HepG2 (cell line): Measurements from ENCODE around the gene MYL11. TPM values are rescaled to one million over a fixed set of nuclear protein-coding genes. Genes with fewer than 3 reads are reported as not detected.

Experiments used
- ATAC-seq: fragments of 200-7000 bp; cut with Tn5 transposase; 3 replicates; pipeline ENCODE4 v1.9.1; 2020; ENCODE audit warnings: mild to moderate bottlenecking, moderate library complexity
- BruUV-seq: library from RNA; stranded (reverse); fragments of 400-500 nt; replicated peaks from 2 replicates; lab custom pipeline; 2021; lab: Mats Ljungman, UMichigan
- CTCF ChIA-PET: fragments of 300-600 bp; formaldehyde crosslinking; extraction: SDS; loops from one replicate; lab custom pipeline; 2021; ENCODE audit warnings: low total read pairs, inconsistent platforms, low intra/inter-chr PET ratio; lab: Yijun Ruan, JAX
- POLR2A ChIA-PET: fragments of 350-600 bp; sonication (Branson Sonifier 250); formaldehyde crosslinking; loops from one replicate; lab custom pipeline; 2020; ENCODE audit warnings: antibody characterized with exemption, inconsistent platforms; lab: Yijun Ruan, JAX
- DNase-seq: peaks from one replicate; pipeline ENCODE4 v3.0.0-alpha.2; 2015; ENCODE audit warnings: low spot score
- FAIRE-seq: peaks from 3 replicates; lab custom pipeline; 2011; peaks lifted over from hg19 to GRCh38; lab: Jason Lieb, UNC
- H2AFZ ChIP-seq: one replicate; pipeline ENCODE4 v1.6.1; 2011; ENCODE audit warnings: low read length, inconsistent platforms
- H3K27ac ChIP-seq: fragments of 300-600 bp; 3 replicates; pipeline ENCODE4 v1.8.0; 2011; ENCODE audit warnings: mixed run types, mild to moderate bottlenecking, mixed read lengths, low read length, inconsistent platforms; ENCODE audit not compliant: insufficient read depth; ENCODE audit errors: extremely low read length
- H3K27me3 ChIP-seq, 2 experiments: fragments of 200-600 bp in 1 of 2; 2 replicates in 1 of 2; 3 replicates in 1 of 2; pipeline versions ENCODE4 v1.6.0 to v1.8.0; 2011; ENCODE audit warnings: low read length in 2 of 2, mild to moderate bottlenecking in 2 of 2, moderate library complexity in 2 of 2, inconsistent platforms in 1 of 2; ENCODE audit not compliant: insufficient read depth in 2 of 2, control insufficient read depth in 1 of 2
- H3K36me3 ChIP-seq, 2 experiments: fragments of 200-600 bp in 1 of 2; replicated peaks in 1 of 2; 2 replicates in 1 of 2; 3 replicates in 1 of 2; pipeline versions ENCODE4 v1.5.1 to v1.8.0; 2011; ENCODE audit warnings: low read length in 2 of 2, inconsistent platforms in 1 of 2; ENCODE audit not compliant: insufficient read depth in 2 of 2, control insufficient read depth in 1 of 2
- H3K4me1 ChIP-seq: 2 replicates; pipeline ENCODE4 v1.5.1; 2012; ENCODE audit warnings: low read length, inconsistent platforms; ENCODE audit not compliant: insufficient read depth
- H3K4me2 ChIP-seq: 2 replicates; pipeline ENCODE4 v1.6.0; 2011; ENCODE audit warnings: low read depth, low read length, inconsistent platforms
- H3K4me3 ChIP-seq, 3 experiments: fragments of 200-600 bp in 1 of 3; sonication (generic), shearing (Covaris generic) in 1 of 3; replicated peaks in 1 of 3; 2 replicates each; pipeline ENCODE4 v1.5.1; 2011 to 2016; ENCODE audit warnings: low read length in 3 of 3, inconsistent platforms in 2 of 3, low read depth in 2 of 3, mild to moderate bottlenecking in 2 of 3, control low read depth in 1 of 3, mixed read lengths in 1 of 3; ENCODE audit not compliant: insufficient read depth in 1 of 3
- H3K79me2 ChIP-seq: one replicate; pipeline ENCODE4 v1.6.1; 2011; ENCODE audit warnings: low read length, inconsistent platforms; ENCODE audit not compliant: insufficient read depth
- H3K9ac ChIP-seq: 2 replicates; pipeline ENCODE4 v1.6.0; 2011; ENCODE audit warnings: mild to moderate bottlenecking, low read depth, low read length, inconsistent platforms; ENCODE audit not compliant: insufficient read depth
- H3K9me3 ChIP-seq: 2 replicates; pipeline ENCODE4 v1.5.1; 2012; ENCODE audit warnings: mild to moderate bottlenecking, low read length
- H4K20me1 ChIP-seq: 2 replicates; pipeline ENCODE4 v1.6.0; 2011; ENCODE audit warnings: inconsistent platforms, mild to moderate bottlenecking, low read length, moderate library complexity; ENCODE audit not compliant: insufficient read depth
- CCAR2 ChIP-seq: fragments of 200-400 bp; formaldehyde crosslinking; optimal IDR thresholded peaks from 2 replicates; pipeline ENCODE3; 2018; ENCODE audit warnings: low read depth, mild to moderate bottlenecking, low read length, moderate library complexity
- DR1 ChIP-seq: sonication (generic); formaldehyde crosslinking; IDR thresholded peaks from 2 replicates; pipeline ENCODE4 v1.8.0; 2021; ENCODE audit warnings: mild to moderate bottlenecking, missing genetic modification reagents, inconsistent platforms
- ERF ChIP-seq: IDR thresholded peaks from 2 replicates; pipeline ENCODE4 v1.6.1; 2018; ENCODE audit warnings: missing biosample characterization, missing genetic modification reagents
- FIP1L1 ChIP-seq: fragments of 200-400 bp; formaldehyde crosslinking; IDR thresholded peaks from 2 replicates; pipeline ENCODE4 v1.6.1; 2018; ENCODE audit warnings: low read depth, mild to moderate bottlenecking, low read length, moderate library complexity, borderline replicate concordance; ENCODE audit not compliant: insufficient read depth
- FOXM1 ChIP-seq: sonication (generic); formaldehyde crosslinking; IDR thresholded peaks from 2 replicates; pipeline ENCODE4 v1.5.0; 2020; ENCODE audit warnings: missing genetic modification reagents
- MZF1 ChIP-seq: sonication (generic); formaldehyde crosslinking; IDR thresholded peaks from 2 replicates; pipeline ENCODE4 v1.8.1; 2023; ENCODE audit warnings: mild to moderate bottlenecking, missing genetic modification reagents, borderline replicate concordance
- NCOA2 ChIP-seq: sonication (generic); formaldehyde crosslinking; IDR thresholded peaks from 2 replicates; pipeline ENCODE4 v1.8.0; 2022; ENCODE audit warnings: inconsistent platforms
- NR2C2 ChIP-seq: sonication (generic); formaldehyde crosslinking; IDR thresholded peaks from 2 replicates; pipeline ENCODE4 v1.4.0; 2020; ENCODE audit warnings: missing genetic modification reagents, mild to moderate bottlenecking, moderate library complexity, borderline replicate concordance
- POLR2A ChIP-seq, 2 experiments: IDR thresholded peaks; 2 replicates each; pipeline ENCODE4 v1.6.1; 2011; ENCODE audit warnings: low read depth in 2 of 2, low read length in 2 of 2, mild to moderate bottlenecking in 1 of 2, moderate library complexity in 1 of 2; ENCODE audit not compliant: insufficient read depth in 1 of 2
- RAD21 ChIP-seq: fragments of 450-650 bp; formaldehyde crosslinking; IDR thresholded peaks from 2 replicates; pipeline ENCODE4 v1.5.0; 2020; ENCODE audit warnings: mild to moderate bottlenecking
- ZBTB3 ChIP-seq: sonication (generic); formaldehyde crosslinking; IDR thresholded peaks from 2 replicates; pipeline ENCODE4 v1.4.0; 2020; ENCODE audit warnings: low read depth, mild to moderate bottlenecking, moderate library complexity, missing genetic modification reagents, borderline replicate concordance
- ZBTB42 ChIP-seq: sonication (generic); formaldehyde crosslinking; IDR thresholded peaks from 2 replicates; pipeline ENCODE4 v1.5.0; 2020; ENCODE audit warnings: mild to moderate bottlenecking, missing genetic modification reagents
- ZNF143 ChIP-seq: sonication (generic); formaldehyde crosslinking; IDR thresholded peaks from 2 replicates; pipeline ENCODE4 v1.4.0; 2020; ENCODE audit warnings: missing genetic modification reagents
- ZNF703 ChIP-seq: sonication (generic); formaldehyde crosslinking; IDR thresholded peaks from 2 replicates; pipeline ENCODE4 v1.5.1; 2020; ENCODE audit warnings: missing genetic modification reagents, mild to moderate bottlenecking, moderate library complexity, borderline replicate concordance
- WGBS: methylation state at CpG from one replicate; pipeline ENCODE4 v1.1.6; 2017; ENCODE audit warnings: low lambda C conversion rate; 5-methylcytosine and 5-hydroxymethylcytosine counted together
- in situ Hi-C: cut with HindIII; loops from 2 replicates; pipeline ENCODE4 v1.10.0; 2017; ENCODE audit warnings: low pct_unique_long_range_greater_than_20kb; ENCODE audit not compliant: extremely low pct_ligation_motif_present
- intact Hi-C: fragments of 100-400 bp; cut with micrococcal nuclease; formaldehyde crosslinking; loops from one replicate; pipeline ENCODE4 v1.10.0; 2022; ENCODE audit not compliant: unreplicated experiment
- polyA plus RNA-seq, 8 experiments: library from polyadenylated mRNA; depleted of rRNA in 3 of 8; stranded (reverse) in 7 of 8; unstranded in 1 of 8; fragments of >200 nt; fragmentation: Illumina TruSeq in 4 of 8; extraction: Trizol in 4 of 8; gene quantifications; 2 replicates each; pipeline versions ENCODE4 v1.2.1 to v1.2.3, GENCODE V29; 2011 to 2016; ENCODE audit warnings: low read depth in 4 of 8, missing spikeins in 1 of 8, mixed read lengths in 1 of 8; ENCODE audit not compliant: insufficient read depth in 1 of 8
- total RNA-seq, 5 experiments: library from RNA; depleted of rRNA; stranded (reverse); fragments of >200 nt; fragmentation: Illumina TruSeq; extraction: Trizol; gene quantifications; 2 replicates each; pipeline ENCODE4 v1.2.3, GENCODE V29; 2016; ENCODE audit warnings: low read depth in 1 of 5
- TF ChIP-seq, protein P1 (sequence below): sonication (generic); formaldehyde crosslinking; IDR thresholded peaks from 2 replicates; pipeline ENCODE4 v1.4.0; 2020; ENCODE audit warnings: low read depth, missing genetic modification reagents
- TF ChIP-seq, protein P2 (sequence below): sonication (generic); formaldehyde crosslinking; IDR thresholded peaks from 2 replicates; pipeline ENCODE4 v1.8.0; 2022; ENCODE audit warnings: mild to moderate bottlenecking, missing genetic modification reagents; ENCODE audit not compliant: insufficient replicate concordance

Gene MYL11
- total and polyA plus RNA-seq, 2 of the 13 experiments (the other 11 are each of a cell fraction or from before 2014, with no cell fraction given): not detected

DNA sequence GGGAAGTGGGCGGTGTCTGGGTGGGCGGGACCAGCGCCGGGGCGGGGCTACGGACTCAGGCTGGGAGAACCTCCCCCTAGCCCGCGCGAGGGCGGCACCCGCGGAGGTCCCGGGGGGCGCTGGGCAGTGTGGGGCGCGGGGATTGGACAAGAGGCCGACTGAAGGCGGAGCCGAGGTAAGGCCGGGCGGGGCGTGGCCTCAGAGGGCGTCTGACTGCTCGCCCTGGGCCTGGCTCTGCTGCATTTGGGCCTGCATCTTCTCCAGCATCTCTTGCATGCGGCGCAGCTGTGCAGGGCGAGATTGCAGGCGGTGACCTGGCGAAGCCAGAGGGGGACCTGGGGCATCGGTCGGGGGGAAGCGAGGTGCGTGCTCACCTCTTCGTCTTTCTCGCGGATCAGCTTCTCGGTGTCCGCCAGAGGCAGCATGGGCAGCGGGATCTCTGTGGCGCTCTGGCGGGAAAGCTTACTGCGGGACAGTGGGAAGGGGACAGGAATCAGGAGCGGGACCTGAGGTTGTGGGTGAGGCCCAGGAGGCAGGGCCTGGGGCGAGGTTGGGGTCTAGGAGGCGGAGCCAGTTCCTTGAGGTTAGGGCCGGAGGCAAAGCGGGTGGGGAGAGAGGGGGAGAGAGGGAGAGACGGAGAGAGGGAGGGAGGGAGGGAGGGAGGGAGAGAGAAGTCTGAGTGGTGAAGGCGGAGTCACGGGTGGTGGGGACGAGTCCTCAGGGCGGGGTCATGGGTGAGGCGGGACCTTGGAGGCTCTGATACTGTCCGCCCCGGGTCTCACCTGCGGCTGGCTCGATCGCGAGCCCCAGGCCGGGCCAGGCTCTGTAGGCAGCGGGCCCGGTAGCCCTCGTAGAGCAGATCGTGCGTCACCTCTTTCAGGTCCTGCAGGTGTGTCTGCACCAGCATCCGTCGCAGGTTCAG lies 3.9 kb downstream of the MYL11 start:
- ChIA-PET POLR2A (interaction anchor here (0.8 to 2.0 kb wide), 7 partner anchors 14 to 31 kb away, joined by 3 to 7 read pairs (median 5); partner anchors contain the start of genes CD2BP2 and ZNF48), CTCF (no interaction called here)
- FAIRE-seq (peak; percentile 94), DNase-seq (peak; percentile 95), ATAC-seq (peak; percentile 92)
- no peaks in the 10 kb centered on the region for H3K9me3 ChIP-seq
- in situ Hi-C loops (no loop called here), intact Hi-C loops (loop anchor here (1.0 to 2.0 kb wide), 2 partner anchors 17 to 56 kb away; partner anchors contain the start of gene ZNF48)
- H3K9ac ChIP-seq: peak overlapping the region; percentile 78
- H3K4me1 ChIP-seq: peaks cover 52% of the 10 kb centered on the region
- 1% methylated on average over 54 of the region's 67 CpGs for WGBS
- H3K4me2 ChIP-seq: peak overlapping the region; percentile 97
- peak overlapping the region; percentile 90 for H3K27ac ChIP-seq
- H3K79me2 ChIP-seq: peaks cover 2% of the 10 kb centered on the region
- H4K20me1 ChIP-seq: no peaks in the 10 kb centered on the region
- peak overlapping the region; percentile 71 to 97 (median 80) for H3K4me3 ChIP-seq
- H2AFZ ChIP-seq: peak overlapping the region; percentile 8
- H3K27me3 ChIP-seq: no peaks in the 10 kb centered on the region
- no peaks in the 10 kb centered on the region for H3K36me3 ChIP-seq
- no TSS peak for BruUV-seq
- TF ChIP-seq ZNF143 (CRISPR knock-in tag): no peak
- peak; percentile 55 for TF ChIP-seq RAD21 (CRISPR knock-in tag)
- TF ChIP-seq POLR2A (IDR thresholded peaks at IDR 0.05; ENCODE audit: insufficient read depth in 1 of 2, low read depth in 2 of 2, low read length in 2 of 2): peak; percentile 65 to 98; a peak in 3 of 4 replicates
- TF ChIP-seq, protein P1, sequence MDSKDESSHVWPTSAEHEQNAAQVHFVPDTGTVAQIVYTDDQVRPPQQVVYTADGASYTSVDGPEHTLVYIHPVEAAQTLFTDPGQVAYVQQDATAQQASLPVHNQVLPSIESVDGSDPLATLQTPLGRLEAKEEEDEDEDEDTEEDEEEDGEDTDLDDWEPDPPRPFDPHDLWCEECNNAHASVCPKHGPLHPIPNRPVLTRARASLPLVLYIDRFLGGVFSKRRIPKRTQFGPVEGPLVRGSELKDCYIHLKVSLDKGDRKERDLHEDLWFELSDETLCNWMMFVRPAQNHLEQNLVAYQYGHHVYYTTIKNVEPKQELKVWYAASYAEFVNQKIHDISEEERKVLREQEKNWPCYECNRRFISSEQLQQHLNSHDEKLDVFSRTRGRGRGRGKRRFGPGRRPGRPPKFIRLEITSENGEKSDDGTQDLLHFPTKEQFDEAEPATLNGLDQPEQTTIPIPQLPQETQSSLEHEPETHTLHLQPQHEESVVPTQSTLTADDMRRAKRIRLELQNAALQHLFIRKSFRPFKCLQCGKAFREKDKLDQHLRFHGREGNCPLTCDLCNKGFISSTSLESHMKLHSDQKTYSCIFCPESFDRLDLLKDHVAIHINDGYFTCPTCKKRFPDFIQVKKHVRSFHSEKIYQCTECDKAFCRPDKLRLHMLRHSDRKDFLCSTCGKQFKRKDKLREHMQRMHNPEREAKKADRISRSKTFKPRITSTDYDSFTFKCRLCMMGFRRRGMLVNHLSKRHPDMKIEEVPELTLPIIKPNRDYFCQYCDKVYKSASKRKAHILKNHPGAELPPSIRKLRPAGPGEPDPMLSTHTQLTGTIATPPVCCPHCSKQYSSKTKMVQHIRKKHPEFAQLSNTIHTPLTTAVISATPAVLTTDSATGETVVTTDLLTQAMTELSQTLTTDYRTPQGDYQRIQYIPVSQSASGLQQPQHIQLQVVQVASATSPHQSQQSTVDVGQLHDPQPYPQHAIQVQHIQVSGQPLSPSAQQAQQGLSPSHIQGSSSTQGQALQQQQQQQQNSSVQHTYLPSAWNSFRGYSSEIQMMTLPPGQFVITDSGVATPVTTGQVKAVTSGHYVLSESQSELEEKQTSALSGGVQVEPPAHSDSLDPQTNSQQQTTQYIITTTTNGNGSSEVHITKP (CRISPR knock-in tag): 0 out of 2 replicates have a peak, but pooled peaks have one; percentile 45
- TF ChIP-seq NR2C2 (CRISPR knock-in tag): peak; percentile 82
- TF ChIP-seq ZBTB42 (CRISPR knock-in tag): peak; percentile 78
- no peak for TF ChIP-seq ERF (CRISPR knock-in tag)
- TF ChIP-seq, protein P2, sequence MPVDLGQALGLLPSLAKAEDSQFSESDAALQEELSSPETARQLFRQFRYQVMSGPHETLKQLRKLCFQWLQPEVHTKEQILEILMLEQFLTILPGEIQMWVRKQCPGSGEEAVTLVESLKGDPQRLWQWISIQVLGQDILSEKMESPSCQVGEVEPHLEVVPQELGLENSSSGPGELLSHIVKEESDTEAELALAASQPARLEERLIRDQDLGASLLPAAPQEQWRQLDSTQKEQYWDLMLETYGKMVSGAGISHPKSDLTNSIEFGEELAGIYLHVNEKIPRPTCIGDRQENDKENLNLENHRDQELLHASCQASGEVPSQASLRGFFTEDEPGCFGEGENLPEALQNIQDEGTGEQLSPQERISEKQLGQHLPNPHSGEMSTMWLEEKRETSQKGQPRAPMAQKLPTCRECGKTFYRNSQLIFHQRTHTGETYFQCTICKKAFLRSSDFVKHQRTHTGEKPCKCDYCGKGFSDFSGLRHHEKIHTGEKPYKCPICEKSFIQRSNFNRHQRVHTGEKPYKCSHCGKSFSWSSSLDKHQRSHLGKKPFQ (CRISPR knock-in tag): peak; percentile 79
- TF ChIP-seq DR1 (CRISPR knock-in tag): peak; percentile 91
- TF ChIP-seq MZF1: 0 out of 2 replicates have a peak, but pooled peaks have one; percentile 88
- TF ChIP-seq FIP1L1: peak; percentile 4; the same call in 1 of the 2 replicates
- TF ChIP-seq NCOA2 (CRISPR knock-in tag): peak; percentile 42
- TF ChIP-seq FOXM1 (CRISPR knock-in tag): peak; percentile 53; the same call in 1 of the 2 replicates
- TF ChIP-seq CCAR2: no peak
- TF ChIP-seq ZBTB3 (CRISPR knock-in tag): peak; percentile 93; the same call in 1 of the 2 replicates
- no peak for TF ChIP-seq ZNF703 (CRISPR knock-in tag)
